ENCODE data around the gene CRK.

Gene CRK

DNA sequence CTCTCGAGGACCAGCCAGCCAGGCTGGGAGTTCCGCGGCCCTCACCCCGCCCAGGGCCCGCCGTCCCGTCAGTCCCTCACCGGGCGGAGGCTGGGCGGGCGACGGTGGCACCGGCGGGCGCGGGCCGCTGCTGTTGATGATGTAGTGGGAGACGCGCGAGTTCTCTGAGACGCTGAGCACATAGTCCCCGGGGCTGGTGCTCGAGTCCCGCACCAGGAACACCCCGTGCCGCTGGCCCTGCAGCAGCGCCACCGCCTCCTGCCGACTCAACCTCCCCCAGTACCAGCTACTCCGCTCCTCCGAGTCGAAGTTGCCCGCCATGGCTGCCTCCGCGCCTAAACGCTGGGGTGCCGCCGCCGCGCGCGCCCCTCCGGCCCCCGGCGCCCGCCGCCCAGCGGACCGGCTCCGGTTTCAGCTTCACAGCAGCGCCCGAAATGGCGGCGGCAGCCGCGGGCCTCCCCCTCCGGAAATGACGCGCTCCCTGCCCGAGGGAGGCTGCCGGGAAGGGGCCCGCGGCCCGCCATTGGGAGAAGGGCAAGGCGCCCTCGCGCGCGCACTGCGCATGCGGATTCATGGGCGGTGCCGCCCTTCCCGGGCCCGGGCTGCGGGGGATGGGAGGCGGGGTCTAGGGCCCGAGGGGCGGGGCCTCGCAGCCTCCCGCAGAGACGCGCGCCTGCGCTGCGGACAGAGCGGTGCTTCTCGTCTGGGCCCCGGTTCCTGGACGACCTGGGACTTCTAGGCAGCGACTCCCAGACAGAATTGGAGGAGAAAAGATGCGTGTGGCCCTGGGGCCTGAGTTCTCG, at the start of gene CRK:
Gene CRK (minus strand): TSS at position 436 of the 803 bp plus-strand sequence. CDS start 115 bp downstream, at position 321.
- peak; percentile 91 to 92 for DNase-seq

DNA sequence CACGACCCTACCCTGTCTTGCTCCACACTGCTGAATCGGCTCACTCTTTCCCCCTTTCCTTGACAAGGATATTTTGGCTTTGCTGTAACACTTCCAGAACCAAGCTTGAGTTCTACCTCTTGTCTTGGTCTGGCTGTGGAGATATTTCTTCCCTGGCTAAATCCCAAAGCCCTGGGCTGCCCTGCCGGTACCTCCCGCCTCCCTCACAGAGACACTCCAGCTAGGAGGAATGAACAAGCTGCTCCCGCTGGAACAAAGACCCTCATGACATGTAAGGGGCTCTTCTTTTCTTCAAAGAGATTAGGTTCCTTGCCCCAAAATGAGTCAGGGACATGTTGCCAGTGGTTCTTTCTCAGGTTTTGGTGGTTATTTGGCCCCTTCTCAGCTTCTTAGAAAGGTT, 49.6 kb upstream of the CRK start:
- no peak for DNase-seq

GRCh38 chr17:1504866-1505265, 48.8 kb upstream of the CRK start:
- DNase-seq, result no peak

DNA sequence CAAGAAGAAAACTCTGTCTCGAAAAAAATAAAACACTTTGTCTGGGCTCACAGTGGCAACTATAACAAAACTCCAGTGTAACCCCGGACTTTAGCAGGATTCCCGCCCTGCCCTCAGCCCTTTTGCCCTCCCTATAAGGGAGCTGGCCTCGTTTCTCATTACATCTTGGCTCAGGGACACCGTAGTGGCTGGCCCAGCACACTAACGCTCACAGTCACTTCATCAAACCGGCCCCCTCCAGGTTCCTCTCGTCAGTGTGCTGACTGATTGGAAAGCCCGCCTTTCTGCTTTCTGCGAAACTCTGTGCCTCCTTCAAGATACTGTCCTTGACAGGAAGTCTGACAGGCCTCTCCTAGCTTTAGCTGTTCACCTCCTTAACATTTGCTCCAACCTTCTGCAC, 47.7 kb upstream of the CRK start:
- no peak for DNase-seq

- DNase-seq, result no peak
These were observed 42.8 kb upstream of the CRK start for GRCh38 chr17:1498869-1499268.

- DNase-seq, result no peak
These were observed 42.2 kb upstream of the CRK start for GRCh38 chr17:1498233-1498632.

DNA sequence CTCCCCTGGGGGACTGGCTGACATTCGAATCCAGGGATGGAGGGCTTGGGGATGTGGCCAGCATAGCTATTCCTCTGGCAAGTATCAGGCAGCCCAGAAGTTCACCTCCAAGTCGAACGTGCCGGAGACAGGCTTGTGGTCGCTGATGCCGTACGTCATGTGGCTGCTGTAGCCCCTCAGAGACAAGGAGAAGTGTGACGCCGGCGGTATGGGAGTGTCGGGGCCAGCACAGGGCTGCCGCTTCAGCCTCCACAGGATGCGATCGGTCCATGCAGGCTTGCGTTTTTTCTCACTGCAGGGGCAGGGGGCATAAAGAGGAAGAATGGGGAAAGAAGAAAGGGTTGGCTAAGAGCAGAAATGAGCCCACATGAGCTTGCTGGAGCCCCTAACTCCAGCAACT, 41.8 kb upstream of the CRK start:
- DNase-seq, result no peak

- no peak for DNase-seq
These were observed 40.8 kb upstream of the CRK start for GRCh38 chr17:1496869-1497268.

- DNase-seq, result no peak
These were observed 39.4 kb upstream of the CRK start for GRCh38 chr17:1495265-1495989.

- DNase-seq, result no peak
These were observed 38.8 kb upstream of the CRK start for GRCh38 chr17:1494736-1495253.

GRCh38 chr17:1494203-1494602, 38.2 kb upstream of the CRK start:
- no peak for DNase-seq

- DNase-seq, result no peak
These were observed 37.4 kb upstream of the CRK start for GRCh38 chr17:1493291-1493980.

DNA sequence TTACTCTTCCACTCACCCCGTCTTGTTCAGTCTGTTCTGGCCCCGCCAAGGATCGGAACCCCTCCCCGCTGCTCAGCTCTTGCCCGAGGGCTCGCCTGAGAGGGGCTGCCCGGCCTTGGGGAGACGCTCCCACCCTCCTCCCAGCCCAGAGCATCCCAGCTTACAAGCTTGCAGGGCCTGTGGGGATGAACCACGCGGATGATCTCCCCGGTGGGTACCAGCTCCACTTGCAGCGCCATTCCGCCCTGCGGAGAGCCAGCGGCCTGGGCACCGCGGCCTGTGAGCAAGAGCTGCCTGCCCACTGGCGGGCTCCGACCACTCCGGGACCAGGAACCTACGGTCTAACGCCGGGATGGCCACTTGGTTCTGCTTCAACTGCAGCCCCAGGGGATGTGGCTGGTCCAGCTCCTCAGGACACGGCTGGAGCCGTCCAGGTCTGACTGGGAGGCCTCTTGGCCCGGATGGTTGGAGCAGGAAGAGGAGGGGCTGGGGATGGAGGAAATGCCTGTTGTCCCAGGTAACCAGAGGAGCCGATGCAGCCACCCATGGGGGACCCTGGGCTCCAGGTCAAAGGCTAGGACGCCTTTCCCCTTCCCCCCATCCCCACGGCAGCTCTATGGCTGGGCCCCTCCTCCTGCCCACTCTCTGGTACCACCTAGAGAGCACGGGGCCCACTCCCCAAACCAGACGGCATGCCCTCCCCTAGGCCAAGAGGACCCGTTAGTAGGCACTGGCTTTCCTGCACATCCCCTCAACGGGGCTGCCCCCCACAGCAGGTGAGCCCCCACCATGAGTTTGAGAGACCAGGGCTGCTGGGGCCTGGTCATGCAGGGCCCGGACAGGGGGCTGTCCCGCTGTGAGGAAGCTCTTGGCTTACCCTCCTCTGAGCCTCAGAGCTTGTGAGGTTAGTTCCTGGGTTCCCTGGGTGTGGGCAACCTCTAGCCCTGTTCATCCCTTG, 36.5 kb upstream of the CRK start, which contains the start of gene MYO1C:
Gene MYO1C (minus strand): TSS at position 438 of the 958 bp plus-strand sequence. CDS start 199 bp downstream, at position 239.
- DNase-seq, result no peak

- peak in 1 of 2 experiments; percentile 16 for DNase-seq
These were observed 35.6 kb upstream of the CRK start for GRCh38 chr17:1491443-1492248.

- DNase-seq, result peak; percentile 4 to 36
These were observed 34.8 kb upstream of the CRK start for GRCh38 chr17:1490643-1491442.

GRCh38 chr17:1488826-1489270, 32.8 kb upstream of the CRK start:
- no peak for DNase-seq

GRCh38 chr17:1487939-1488825, 32.1 kb upstream of the CRK start:
- peak; percentile 5 to 40 for DNase-seq

DNA sequence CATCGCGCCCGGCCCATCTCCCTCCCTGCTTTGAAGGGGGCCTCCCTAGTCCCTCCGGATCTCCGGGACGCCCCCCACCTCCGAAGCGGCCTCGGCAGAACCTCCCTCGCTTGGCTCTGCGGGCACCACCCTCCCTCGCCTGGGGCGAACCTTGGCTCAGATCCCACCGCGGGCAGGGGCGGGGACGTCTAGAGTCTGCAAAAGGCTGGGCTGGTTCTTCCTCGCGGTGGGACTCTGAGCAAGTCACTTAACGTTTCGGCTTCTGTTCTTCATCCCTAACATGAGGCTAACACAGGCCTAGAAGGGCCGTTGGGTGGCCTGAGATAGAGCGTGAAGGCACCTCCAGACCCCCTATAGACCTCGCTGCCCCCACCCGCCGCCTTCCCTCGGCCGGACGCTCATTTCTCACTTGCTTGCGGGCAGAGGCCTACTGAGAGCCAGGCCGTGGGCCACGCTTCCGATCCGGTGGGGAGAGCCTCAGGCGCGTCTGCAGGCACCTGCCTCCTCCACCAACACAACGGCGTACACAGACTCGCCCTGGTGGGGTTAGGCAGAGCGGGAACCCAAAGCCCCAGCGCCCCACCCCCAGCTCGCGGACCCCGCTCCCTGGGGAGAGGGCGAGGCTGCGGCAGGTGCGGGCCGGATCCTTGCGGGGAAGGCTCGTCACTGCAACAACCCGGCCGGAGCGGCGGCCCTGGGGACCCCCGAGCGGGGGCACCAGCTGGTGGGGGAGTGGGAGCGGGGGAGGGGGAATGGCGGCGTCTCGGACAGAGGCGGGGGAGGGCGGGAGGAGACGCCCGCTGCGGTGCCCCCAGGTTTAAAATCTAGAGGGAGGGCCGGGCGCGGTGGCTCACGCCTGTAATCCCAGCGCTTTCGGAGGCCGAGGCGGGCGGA, 31.0 kb upstream of the CRK start:
- no peak for DNase-seq

Measured in NCI-H2081 (cell line).